Forelimb muscle (tissue), 1 donor: ENCODE measurements around the gene UBN2. TPM values are rescaled to one million over a fixed set of nuclear protein-coding genes. Genes with fewer than 3 reads are reported as not detected.

ENCODE experiments used
- DNase-seq: peaks from one replicate; pipeline ENCODE4 v3.0.0-alpha.2; 2013; ENCODE audit warnings: low read depth
- polyA plus RNA-seq: library from polyadenylated mRNA; unstranded; fragments of 120-200 nt; gene quantifications from one replicate; pipeline ENCODE4 v1.2.1, GENCODE V29; 2013; ENCODE audit not compliant: insufficient read length

Gene UBN2
- polyA plus RNA-seq, 1 donor: 11.3 TPM

DNA sequence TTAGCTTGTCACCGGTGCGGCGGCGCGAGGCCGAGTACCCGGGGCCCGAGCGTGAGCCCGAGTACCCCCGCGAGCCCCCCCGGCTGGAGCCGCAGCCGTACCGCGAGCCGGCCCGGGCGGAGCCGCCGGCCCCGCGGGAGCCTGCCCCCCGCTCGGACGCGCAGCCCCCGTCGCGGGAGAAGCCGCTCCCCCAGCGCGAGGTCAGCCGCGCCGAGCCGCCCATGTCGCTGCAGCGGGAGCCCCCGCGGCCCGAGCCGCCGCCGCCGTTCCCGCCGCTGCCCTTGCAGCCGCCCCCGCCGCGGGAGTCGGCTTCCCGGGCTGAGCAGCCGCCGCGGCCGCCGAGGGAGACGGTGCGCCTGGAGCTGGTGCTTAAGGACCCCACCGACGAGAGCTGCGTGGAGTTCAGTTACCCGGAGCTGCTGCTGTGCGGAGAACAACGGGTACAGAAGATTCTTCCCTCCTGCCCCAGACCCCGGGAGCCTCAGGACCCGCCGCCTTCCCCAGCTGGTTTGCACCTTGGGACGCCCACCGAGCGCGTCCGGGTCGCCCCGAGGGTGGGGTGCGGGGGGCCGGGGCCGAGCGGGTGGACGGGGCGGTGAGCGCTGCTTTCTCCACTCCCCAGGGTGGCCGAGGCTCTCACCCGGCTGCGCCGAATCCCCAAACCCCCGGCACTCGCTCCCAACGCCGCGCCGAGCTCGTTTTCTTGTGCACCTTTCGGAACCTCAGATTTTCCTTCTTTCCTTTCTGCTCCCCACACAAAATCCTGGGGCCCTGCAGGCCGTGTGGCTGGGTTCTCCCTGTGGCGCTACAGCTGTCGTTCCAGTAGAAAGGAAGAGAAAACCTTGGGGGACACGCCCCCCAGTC lies 708 bp downstream of the UBN2 start:
- DNase-seq: no peak

DNA sequence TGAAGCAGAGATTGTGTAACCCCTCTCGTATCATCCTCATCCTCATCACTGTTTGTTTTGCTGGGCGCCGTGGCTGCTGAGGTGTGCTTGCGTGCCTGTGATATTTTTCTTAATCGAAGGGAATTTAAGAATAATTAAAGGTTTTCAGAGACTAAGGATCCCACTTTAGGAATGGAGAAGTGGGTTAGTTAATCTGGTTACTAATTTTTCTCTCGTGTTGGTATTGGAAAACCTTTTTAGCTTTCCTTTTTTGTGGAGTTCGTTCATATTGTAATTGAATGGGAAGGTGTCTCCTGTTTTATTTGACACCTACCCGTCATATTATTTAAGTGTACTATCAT lies 1.3 kb downstream of the UBN2 start:
- DNase-seq: no peak

DNA sequence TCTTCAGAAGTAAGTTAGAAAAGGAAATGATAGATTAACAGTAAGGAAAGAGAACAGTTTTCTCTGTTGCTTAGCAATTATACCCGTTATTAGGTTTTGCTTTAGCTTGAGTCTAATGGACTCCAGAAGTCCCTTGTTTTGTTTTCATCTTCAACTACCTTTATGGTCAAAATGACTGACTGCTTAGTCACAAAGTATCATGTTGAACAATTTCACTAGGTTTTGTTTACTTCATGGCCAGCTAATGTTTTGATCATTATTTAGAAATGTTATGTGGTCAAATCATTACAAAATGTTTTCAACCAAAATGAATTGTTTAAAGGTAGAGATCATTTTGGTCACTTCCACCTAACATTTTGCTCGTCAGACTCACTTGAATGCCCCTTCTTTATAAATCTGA lies 1.9 kb downstream of the UBN2 start:
- no peak for DNase-seq

DNA sequence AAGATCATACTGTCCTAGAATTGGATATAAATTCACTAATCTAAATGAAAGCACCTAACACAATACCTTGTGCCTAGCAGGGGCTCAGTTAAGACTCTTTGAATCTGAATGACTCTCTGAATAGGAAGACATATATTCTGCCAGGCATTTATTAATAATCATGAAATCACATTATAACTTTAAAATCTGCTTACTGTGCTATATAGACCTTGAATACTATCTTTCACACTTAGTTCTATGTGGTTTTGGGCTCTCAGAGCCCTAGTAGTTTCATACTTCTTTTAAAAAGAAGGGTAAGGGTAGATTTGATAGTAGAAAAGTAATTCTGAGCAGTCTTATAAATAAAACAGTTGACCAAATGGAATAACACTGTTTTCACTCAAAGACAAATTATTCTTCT lies 10.2 kb downstream of the UBN2 start:
- DNase-seq: no peak

DNA sequence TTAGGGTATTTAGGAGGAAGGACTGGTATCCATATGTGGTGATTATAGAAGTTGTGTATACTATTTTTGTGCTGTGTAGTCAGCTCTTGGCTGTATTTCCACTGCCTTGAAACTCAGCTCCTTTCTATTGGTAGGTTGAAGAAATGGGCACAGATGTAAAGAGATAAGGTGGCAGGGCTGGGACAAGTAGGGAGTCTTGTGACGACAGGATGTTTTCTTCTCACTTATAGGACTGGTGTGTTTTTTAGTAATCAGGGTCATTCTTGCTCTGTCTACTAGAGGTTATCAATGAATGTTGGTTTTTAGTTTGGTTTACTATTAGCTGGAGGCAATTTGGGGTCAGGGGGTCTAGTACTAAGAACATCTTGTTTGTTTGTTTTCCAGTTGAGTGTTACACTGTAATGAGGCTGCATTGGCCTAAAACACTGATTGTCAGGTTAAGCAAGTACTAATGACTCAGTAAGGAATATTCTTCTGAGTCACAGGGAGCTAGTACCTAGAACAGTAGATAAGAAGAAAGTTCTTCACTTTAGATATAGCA lies 11.8 kb downstream of the UBN2 start:
- no peak for DNase-seq

DNA sequence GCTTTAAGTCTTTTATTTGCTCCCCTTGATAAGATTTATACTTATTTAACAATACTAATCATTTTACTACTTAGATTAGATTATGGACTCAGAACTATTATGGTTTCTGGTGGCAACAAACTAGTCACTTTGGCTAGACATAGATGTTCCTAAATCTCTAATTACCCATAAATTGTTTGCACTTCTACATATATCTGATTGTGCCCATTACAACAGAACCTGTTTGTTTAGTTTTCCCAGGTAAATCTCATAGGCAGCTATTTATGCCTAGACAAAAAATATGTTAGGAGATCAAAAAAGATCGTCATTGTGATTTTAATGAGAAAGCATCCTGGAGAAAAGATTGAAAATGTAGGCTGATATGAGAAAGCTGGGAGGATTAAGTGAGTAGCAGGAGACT lies 14.4 kb downstream of the UBN2 start:
- DNase-seq: no peak

DNA sequence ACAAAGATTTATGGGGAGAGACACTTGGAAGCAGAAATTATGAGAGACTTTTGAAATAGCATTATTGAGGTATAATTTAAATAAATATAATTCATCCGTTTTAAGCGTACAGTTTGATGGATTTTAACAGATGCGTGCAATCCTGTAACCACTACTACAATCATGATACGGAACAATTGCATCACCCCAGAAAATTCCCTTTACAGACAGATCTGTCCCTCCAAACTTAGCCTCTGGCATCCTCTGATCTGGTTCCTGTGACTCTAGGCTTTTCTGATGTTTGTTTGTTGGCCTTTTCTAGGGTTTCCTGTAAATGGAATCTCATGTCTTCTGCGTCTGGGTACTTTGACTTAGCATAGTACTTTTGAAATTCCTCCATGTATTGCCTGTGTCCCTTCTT lies 15.5 kb downstream of the UBN2 start:
- DNase-seq: no peak

DNA sequence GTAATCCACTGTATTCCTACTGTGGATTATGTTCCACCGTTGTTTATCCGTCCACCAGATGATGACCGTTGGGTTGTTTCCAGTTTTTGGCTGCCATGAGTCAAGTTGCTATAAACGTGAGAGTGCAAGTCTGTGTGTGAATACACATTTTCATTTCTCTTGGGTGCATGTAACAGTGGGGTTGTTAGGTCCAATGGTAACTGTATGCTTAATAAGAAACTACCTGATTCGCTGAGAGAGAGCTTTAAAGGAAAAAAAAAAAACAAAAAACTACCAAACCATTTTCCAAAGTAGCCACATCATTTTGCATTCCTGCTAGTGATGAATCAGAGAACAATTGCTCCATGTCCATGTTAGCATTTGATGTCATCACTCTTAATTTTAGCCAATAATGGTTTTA lies 15.9 kb downstream of the UBN2 start:
- DNase-seq: no peak

DNA sequence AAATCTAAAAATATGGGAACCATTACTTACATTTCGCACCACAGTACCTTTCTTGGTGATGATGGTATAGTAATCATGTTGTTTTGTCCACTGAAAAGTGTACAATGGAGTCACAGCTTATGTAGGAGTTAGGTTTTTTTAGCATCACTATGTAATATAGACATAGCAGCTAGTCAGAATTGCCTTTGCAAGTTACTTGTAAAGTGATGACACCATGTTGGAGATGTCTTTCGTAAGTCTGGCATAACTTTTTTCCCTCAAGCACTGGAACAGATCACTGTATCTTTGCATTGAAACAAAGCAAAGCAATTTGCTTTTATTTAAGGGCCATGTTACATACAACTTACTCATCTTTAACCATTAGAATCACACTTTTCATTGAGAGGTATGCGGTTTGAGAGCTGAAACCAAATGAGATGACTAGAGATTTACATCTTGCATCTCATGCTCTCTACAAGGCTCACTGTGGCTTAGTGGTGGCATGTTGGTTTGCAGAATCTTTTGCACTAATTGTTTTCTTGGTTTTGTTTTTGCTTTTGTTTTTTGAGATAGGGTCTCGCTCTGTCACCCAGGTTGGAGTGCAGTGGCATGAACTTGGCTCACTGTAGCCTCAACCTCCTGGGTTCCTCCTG lies 18.3 kb downstream of the UBN2 start:
- no peak for DNase-seq

DNA sequence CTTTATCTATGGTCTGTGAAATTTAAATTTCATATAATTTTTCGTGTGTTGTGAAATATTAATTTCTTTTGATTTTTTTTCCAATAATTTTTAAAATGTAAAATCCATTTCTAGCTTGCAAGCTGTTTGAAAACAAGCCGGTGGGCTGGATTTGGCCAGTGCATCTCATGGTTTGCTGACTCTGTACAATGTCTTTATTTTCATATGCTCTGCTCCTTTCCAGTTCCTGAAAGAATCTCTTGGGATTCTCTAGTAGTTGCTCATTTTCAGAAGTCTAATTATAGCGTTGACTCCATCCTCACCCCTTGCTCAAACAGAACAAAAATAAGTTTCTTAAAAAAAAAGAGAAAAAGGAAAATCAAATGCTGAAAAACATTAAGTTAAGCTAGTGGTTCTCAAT lies 21.4 kb downstream of the UBN2 start:
- no peak for DNase-seq

DNA sequence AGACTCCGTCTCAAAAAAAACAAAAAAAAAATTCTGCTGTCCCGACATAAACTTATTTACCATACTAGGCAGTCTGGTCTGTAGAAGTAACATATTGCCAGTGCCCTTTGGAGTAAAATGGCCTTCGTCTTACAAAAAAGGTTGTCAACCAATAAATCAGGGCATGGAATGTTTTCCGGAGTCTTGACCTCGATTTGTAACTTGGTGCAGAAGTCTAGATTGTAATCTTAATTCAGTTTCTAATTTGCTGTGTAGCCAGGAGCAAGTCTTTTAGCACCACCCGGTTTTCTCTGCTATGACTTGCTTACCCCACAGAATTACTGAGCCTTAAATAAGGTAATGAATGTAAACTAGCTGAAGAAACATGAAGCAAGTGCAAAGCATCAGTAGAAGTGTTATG lies 23.2 kb downstream of the UBN2 start:
- no peak for DNase-seq

DNA sequence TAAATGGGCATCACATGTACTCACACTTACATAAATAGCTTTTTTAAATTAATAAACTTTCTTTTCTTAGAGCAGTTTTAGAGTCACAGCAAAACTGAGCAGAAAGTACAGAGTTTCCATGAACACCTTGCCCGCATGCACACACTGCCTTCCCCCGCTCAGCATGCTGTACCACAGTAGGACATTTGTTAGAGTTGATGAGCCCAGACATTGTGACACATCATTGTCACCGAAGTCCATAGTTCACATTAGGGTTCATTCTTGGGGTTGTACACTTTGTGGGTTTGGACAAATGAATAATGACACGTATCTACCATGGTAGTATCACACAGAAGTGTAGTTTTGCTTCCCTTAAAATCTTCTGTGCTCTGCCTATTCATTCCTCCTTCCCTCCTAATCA lies 23.7 kb downstream of the UBN2 start:
- no peak for DNase-seq

DNA sequence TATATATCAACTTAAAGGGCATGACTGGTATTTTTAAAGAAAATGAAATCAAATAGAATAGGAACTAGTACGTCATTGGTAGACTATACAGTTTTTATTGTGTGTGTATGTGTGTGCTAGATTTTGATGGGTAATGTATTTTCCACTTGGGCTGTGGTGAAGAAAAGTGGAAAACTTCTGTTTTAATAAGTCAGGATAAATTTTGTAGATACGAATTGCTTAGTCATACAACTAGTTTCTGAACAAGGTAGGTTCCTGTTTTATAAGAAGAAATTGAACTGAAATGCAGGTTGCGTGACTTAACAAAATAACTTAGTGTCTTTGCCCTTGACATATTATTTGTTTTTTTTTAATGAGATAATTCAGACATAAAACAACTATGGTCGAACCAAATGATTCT lies 24.3 kb downstream of the UBN2 start:
- DNase-seq: no peak

DNA sequence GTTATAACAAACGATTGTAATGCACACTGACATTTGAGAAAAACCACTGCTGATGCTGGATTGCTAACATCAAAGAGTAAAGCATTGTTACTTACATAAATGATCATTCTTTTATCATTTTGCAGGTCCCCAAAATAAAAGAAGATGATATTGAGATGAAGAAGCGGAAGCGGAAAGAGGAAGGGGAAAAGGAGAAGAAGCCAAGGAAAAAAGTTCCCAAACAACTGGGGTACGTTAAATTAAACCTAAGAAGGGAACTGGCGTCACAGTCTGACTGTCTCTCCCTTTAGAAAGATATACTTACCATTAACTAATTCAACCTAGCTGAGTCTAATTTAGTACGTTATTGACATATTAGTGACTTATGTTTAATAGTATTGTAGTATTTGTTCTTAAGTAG lies 28.1 kb downstream of the UBN2 start:
- no peak for DNase-seq

DNA sequence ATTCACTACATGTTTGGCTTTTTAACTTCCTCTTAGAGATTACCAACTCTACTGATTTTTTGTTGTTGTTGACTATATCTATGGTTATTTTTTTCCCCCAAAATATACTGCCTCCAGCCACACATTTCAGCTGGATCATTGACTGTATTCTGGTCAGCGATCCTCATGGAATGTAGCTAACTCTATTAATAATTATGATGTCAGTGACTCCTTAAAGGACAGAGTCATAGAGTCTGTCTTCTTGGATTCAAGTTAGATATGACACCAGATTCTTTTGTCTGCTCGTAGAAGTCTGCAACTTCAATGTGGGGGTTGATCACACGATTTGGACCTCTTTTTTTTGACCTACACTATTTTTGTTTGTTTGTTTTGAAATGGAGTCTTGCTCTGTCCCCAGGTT lies 33.2 kb downstream of the UBN2 start:
- no peak for DNase-seq

DNA sequence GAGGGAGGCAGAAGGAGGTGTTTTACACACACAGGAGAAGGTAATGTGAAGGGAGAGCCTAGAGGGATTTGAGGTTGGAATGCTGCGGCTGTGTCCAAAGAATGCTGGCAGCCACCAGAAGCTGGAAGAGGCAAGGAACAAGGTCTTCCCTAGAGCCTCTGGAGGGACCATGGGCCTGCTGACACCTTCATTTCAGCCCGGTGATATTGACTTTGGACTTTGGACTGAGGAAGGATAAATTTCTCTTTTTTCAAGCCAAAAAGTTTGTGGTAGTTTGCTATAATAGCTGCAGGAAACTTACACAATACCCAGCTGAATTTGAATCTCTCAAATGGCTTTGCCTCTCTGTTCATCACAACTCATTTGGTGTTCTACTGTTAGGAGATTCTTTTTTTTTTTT lies 34.6 kb downstream of the UBN2 start:
- DNase-seq: no peak

DNA sequence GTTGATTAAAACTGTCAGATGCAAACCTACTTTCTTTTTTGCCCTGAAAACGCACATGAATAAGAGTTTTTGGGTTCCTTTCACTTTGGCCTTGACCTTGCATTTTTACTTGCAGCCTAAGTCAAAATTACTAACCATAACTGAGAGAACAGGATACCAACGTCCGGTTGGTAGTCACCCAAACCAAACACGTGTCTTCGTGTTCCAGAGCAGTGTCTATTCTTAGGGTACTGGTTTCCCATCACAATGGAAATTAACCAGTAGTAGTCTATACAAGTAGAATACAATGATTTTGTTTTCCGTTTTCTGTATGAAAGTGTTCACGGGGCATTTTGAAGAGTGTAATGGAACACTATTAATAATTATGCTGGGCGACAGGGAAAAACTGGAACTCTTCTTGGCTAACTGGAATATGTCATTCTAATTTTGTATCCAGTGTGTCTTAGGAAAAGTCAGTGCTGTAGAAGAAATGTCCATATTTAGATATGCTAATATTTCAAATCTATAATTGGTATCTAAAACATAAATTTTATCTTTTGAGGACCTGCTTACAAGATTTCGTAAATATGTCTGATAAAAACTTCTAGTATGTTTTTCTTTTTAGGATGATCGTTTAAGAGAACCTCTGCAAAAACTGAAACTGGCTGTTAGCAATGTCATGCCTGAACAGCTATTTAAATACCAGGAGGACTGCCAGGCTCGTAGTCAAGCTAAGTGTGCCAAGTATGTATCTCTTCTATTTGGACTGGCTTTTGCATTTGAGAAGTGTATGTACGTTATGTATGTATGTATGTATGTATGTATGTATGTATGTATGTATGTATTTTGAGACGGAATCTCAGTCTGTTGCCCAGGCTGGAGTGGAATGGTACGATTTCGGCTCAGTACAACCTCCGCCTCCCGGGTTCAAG lies 40.9 kb downstream of the UBN2 start:
- DNase-seq: no peak

DNA sequence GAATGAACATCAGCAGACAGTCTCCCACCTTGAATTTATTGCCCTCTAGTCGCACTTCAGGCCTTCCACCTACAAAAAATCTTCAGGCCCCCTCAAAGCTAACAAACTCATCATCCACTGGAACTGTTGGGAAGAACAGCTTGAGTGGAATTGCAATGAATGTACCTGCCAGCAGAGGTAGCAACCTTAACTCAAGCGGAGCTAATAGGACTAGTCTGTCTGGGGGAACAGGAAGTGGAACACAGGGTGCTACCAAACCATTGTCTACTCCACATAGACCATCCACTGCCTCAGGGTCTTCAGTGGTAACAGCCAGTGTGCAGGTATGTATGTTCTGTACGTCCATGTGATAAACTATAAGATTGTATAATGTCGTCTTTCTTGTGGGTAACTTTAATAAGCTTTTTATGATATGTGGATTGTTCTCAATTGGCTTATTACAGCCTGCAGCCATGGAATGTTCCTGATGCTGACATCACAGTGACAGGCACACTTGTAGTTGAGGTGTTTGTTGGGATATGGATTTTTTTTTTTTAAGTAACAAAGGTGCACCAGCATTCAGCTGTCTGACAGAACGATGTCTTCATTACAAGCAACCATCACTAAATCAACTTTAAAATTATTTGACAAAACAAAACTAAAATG lies 53.3 kb downstream of the UBN2 start:
- DNase-seq: no peak

DNA sequence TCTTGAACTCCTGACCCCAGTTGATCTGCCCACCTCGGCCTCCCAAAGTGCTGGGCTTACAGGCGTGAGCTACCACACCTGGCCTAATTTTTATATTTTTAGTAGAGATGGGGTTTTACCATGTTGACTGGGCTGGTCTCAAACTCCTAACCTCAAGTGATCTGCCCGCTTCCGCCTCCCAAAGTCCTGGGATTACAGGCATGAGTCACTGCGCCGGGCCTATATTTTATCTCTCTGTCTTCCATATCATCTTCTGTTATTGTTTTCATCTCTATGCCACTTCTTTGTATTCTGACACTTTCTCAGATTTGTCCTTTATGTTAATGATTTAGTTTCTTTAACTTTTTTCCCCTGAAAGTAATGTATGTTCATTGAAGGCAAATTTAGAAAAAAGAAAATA lies 55.1 kb downstream of the UBN2 start:
- no peak for DNase-seq

DNA sequence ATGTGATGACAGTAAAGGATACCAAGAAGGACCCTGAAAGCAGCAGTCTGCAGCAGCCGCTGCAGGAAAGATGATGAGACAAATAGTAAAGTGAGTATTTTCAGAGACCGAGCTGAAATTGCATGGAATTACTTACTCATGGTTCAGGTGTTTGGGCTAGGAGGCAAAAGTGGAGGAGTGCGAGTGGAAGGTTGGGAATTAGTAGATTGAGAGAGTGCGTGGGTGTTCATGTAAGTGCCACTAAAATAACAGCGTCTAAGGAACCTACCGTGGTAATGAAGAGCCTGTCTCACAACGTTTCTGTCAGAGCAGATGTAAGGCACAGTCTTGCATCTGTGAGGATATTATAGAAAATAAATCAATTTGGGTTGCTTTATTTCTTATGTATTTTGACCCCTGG lies 61.8 kb downstream of the UBN2 start:
- no peak for DNase-seq

DNA sequence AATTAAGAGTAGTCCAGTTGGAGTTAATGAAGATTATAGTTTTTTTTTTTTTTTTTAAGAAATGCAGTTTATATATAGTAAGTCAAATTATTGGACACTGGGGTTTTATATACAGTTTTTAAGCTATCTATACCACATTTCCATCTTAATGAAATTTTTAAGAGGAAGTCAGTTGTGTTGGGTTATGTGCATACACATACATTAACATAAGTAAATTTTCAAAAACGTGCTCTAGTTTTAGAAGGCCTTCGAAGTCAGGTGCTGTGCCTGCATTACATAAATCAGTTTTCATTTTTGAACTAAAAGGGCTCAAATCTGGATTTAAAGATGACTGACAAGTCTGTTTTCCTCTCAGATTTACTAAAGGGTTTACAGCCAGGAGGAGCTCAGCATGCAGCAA lies 62.5 kb downstream of the UBN2 start:
- no peak for DNase-seq

DNA sequence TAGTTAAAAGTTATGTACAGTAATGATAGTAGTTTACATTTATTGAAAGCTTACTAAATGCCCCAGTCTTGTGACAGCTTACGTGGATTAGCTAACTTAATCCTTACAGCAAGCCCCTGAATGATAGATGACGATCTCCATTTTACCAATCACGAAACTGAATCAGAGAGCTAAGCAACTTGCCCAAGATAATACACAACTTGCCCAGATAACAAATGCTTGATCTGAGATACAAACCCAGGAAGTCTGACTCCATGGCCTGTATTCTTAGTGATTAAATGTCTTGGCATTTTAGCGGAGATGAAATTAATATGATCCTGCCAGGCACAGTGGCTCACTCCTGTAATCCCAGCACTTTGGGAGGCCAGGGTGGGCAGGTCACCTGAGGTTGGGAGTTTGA lies 63.2 kb downstream of the UBN2 start:
- no peak for DNase-seq
